Activated gamma-delta T cell treated with anti-CD3 and anti-CD28 coated beads, Interleukin-2, amount 50 U/mL, for 16 hours (primary cell): ENCODE measurements around the gene SERPINA5.
"Not testable (repeated sequence)": the region's sequence is repeated elsewhere in the genome, so short reads cannot be mapped to it uniquely, and the experiment has no call there.

ENCODE experiments used
- DNase-seq: peaks from one replicate; pipeline ENCODE4 v3.0.0-alpha.2; 2020; ENCODE audit warnings: low read depth

The SERPINA5 gene

GRCh38 chr14:94573475-94574277 lies 7.5 kb upstream of the SERPINA5 start:
- no peak for DNase-seq

GRCh38 chr14:94574336-94574735 lies 6.9 kb upstream of the SERPINA5 start:
- DNase-seq, result no peak

- DNase-seq, result no peak
These were observed 5.3 kb upstream of the SERPINA5 start for GRCh38 chr14:94575730-94576585.

- DNase-seq, result not testable (repeated sequence)
These were observed 3.8 kb upstream of the SERPINA5 start for GRCh38 chr14:94577472-94577871.

GRCh38 chr14:94578712-94579111 lies 2.5 kb upstream of the SERPINA5 start:
- no peak for DNase-seq

GRCh38 chr14:94582199-94582750 lies 1.0 kb downstream of the SERPINA5 start:
- no peak for DNase-seq

- no peak for DNase-seq
These were observed 1.6 kb downstream of the SERPINA5 start for GRCh38 chr14:94582851-94583250.

GRCh38 chr14:94583557-94583956 lies 2.3 kb downstream of the SERPINA5 start:
- no peak for DNase-seq

- DNase-seq, result no peak
These were observed 3.5 kb downstream of the SERPINA5 start for GRCh38 chr14:94584591-94585280.

GRCh38 chr14:94586635-94587034 lies 5.4 kb downstream of the SERPINA5 start:
- no peak for DNase-seq

- no peak for DNase-seq
These were observed 7.1 kb downstream of the SERPINA5 start for GRCh38 chr14:94588311-94588710.

GRCh38 chr14:94591073-94591472 lies 9.8 kb downstream of the SERPINA5 start:
- no peak for DNase-seq

GRCh38 chr14:94591871-94592270 lies 10.6 kb downstream of the SERPINA5 start:
- no peak for DNase-seq

GRCh38 chr14:94592457-94592856 lies 11.2 kb downstream of the SERPINA5 start:
- no peak for DNase-seq

GRCh38 chr14:94593376-94593748 lies 12.1 kb downstream of the SERPINA5 start:
- DNase-seq, result no peak

- DNase-seq, result no peak
These were observed 12.7 kb downstream of the SERPINA5 start for GRCh38 chr14:94593749-94594431.

GRCh38 chr14:94594441-94594840 lies 13.2 kb downstream of the SERPINA5 start:
- no peak for DNase-seq

- DNase-seq, result no peak
These were observed 14.7 kb downstream of the SERPINA5 start for GRCh38 chr14:94595912-94596311.

- DNase-seq, result no peak
These were observed 15.1 kb downstream of the SERPINA5 start for GRCh38 chr14:94596361-94596760.

- DNase-seq, result no peak
These were observed 16.6 kb downstream of the SERPINA5 start for GRCh38 chr14:94597788-94598187.

- DNase-seq, result no peak
These were observed 17.2 kb downstream of the SERPINA5 start for GRCh38 chr14:94598506-94598815.
